H1 (cell line): ENCODE data around the gene PBX1. TPM values are rescaled to one million over a fixed set of nuclear protein-coding genes. Genes with fewer than 3 reads are reported as not detected.

Source experiments
- CTCF ChIA-PET: fragments of 300-600 bp; sonication (Branson Sonifier 250); formaldehyde crosslinking; loops from one replicate; lab custom pipeline; 2021; ENCODE audit not compliant: partially characterized antibody; lab: Charles Lee
- POLR2A ChIA-PET: fragments of 300-600 bp; sonication (Branson Sonifier 250); formaldehyde crosslinking; loops from one replicate; lab custom pipeline; 2021; ENCODE audit warnings: inconsistent platforms; ENCODE audit not compliant: partially characterized antibody; lab: Charles Lee
- DNase-seq, 2 experiments: peaks; one replicate each; pipeline versions ENCODE4 v3.0.0 to v3.0.0-alpha.2; 2010 to 2022; ENCODE audit warnings: low spot score in 2 of 2, low read depth in 1 of 2, mixed read lengths in 1 of 2
- FAIRE-seq: peaks from 2 replicates; lab custom pipeline; 2011; peaks lifted over from hg19 to GRCh38; lab: Jason Lieb, UNC
- H2AFZ ChIP-seq: 2 replicates; pipeline ENCODE4 v1.8.1; 2012; ENCODE audit warnings: low read length, inconsistent platforms
- H2AK5ac ChIP-seq: 2 replicates; pipeline ENCODE4 v1.6.1; 2013; ENCODE audit warnings: low read depth, low read length
- H2BK120ac ChIP-seq: replicated peaks from 2 replicates; pipeline ENCODE3; 2013; ENCODE audit warnings: low read depth, low read length, inconsistent platforms
- H2BK12ac ChIP-seq: 2 replicates; pipeline ENCODE4 v1.6.1; 2013; ENCODE audit warnings: low read depth, low read length
- H2BK15ac ChIP-seq: 2 replicates; pipeline ENCODE4 v1.6.1; 2013; ENCODE audit warnings: low read length
- H2BK20ac ChIP-seq: 2 replicates; pipeline ENCODE4 v1.6.1; 2013; ENCODE audit warnings: low read length
- H2BK5ac ChIP-seq: 2 replicates; pipeline ENCODE4 v1.6.1; 2013; ENCODE audit warnings: low read depth, low read length
- H3K14ac ChIP-seq: 2 replicates; pipeline ENCODE4 v1.6.1; 2013; ENCODE audit warnings: inconsistent platforms; ENCODE audit not compliant: insufficient read length
- H3K18ac ChIP-seq: 2 replicates; pipeline ENCODE4 v1.6.1; 2013; ENCODE audit warnings: low read length; ENCODE audit errors: extremely low read depth
- H3K23ac ChIP-seq: 2 replicates; pipeline ENCODE4 v1.6.1; 2013; ENCODE audit warnings: inconsistent platforms; ENCODE audit not compliant: insufficient read length
- H3K23me2 ChIP-seq: 2 replicates; pipeline ENCODE4 v1.6.1; 2013; ENCODE audit warnings: low read depth, low read length
- H3K27ac ChIP-seq: 2 replicates; pipeline ENCODE4 v1.6.1; 2011; ENCODE audit warnings: low read depth, low read length, inconsistent platforms
- H3K27me3 ChIP-seq, 4 experiments: replicated peaks in 1 of 4; 1 replicate in 1 of 4; 2 replicates in 3 of 4; pipeline versions ENCODE4 v1.6.1 to v1.8.1; 2011 to 2013; ENCODE audit warnings: low read length in 3 of 4, mild to moderate bottlenecking in 3 of 4, inconsistent platforms in 2 of 4, mixed read lengths in 2 of 4, moderate library complexity in 1 of 4; ENCODE audit not compliant: control insufficient read depth in 3 of 4, insufficient read depth in 3 of 4; ENCODE audit errors: extremely low read depth in 1 of 4
- H3K36me3 ChIP-seq, 4 experiments: 2 replicates each; pipeline versions ENCODE4 v1.6.1 to v1.8.1; 2011 to 2013; ENCODE audit warnings: mild to moderate bottlenecking in 4 of 4, low read length in 3 of 4, moderate library complexity in 2 of 4, control low read depth in 1 of 4, inconsistent platforms in 1 of 4; ENCODE audit not compliant: insufficient read depth in 4 of 4, control insufficient read depth in 2 of 4
- H3K4ac ChIP-seq: replicated peaks from 2 replicates; pipeline ENCODE3; 2013; ENCODE audit warnings: low read length, low read depth, mixed read lengths, inconsistent platforms; ENCODE audit not compliant: insufficient read length
- H3K4me1 ChIP-seq, 4 experiments: replicated peaks in 1 of 4; 1 replicate in 1 of 4; 2 replicates in 3 of 4; pipeline versions ENCODE4 v1.6.1 to v1.8.1; 2011 to 2013; ENCODE audit warnings: low read length in 3 of 4, inconsistent platforms in 2 of 4, mixed read lengths in 1 of 4; ENCODE audit not compliant: insufficient read depth in 4 of 4, control insufficient read depth in 3 of 4
- H3K4me2 ChIP-seq, 2 experiments: 2 replicates each; pipeline versions ENCODE4 v1.6.1 to v1.8.1; 2011 to 2013; ENCODE audit warnings: low read depth in 2 of 2, low read length in 2 of 2, control low read depth in 1 of 2, inconsistent platforms in 1 of 2, mild to moderate bottlenecking in 1 of 2; ENCODE audit not compliant: insufficient read depth in 1 of 2
- H3K4me3 ChIP-seq, 4 experiments: fragments of 200-600, 300-600 bp in 1 of 4; sonication (generic), shearing (Covaris generic), sonication (Bioruptor Twin) in 1 of 4; 2 replicates each; pipeline versions ENCODE4 v1.5.1 to v1.8.1; 2011 to 2016; ENCODE audit warnings: low read length in 4 of 4, low read depth in 3 of 4, control low read depth in 2 of 4, inconsistent platforms in 2 of 4, mild to moderate bottlenecking in 2 of 4, mixed read lengths in 1 of 4, moderate library complexity in 1 of 4; ENCODE audit not compliant: insufficient read depth in 2 of 4; ENCODE audit errors: extremely low read depth in 1 of 4
- H3K56ac ChIP-seq: replicated peaks from 2 replicates; pipeline ENCODE3; 2013; ENCODE audit warnings: low read depth, mild to moderate bottlenecking, mixed read lengths, low read length, inconsistent platforms; ENCODE audit not compliant: insufficient read length
- H3K79me1 ChIP-seq: 2 replicates; pipeline ENCODE4 v1.6.1; 2013; ENCODE audit warnings: low read depth, low read length, control low read depth
- H3K79me2 ChIP-seq, 2 experiments: 2 replicates each; pipeline versions ENCODE4 v1.6.1 to v1.8.1; 2012 to 2013; ENCODE audit warnings: low read length in 2 of 2, mild to moderate bottlenecking in 2 of 2, inconsistent platforms in 1 of 2; ENCODE audit not compliant: insufficient read depth in 2 of 2, control insufficient read depth in 1 of 2
- H3K9ac ChIP-seq, 4 experiments: replicated peaks in 1 of 4; 1 replicate in 1 of 4; 2 replicates in 3 of 4; pipeline versions ENCODE4 v1.6.1 to v1.8.1; 2011 to 2013; ENCODE audit warnings: low read depth in 3 of 4, low read length in 3 of 4, control low read depth in 2 of 4, mild to moderate bottlenecking in 2 of 4, moderate library complexity in 2 of 4, inconsistent platforms in 1 of 4; ENCODE audit errors: extremely low read depth in 1 of 4
- H3K9me3 ChIP-seq, 2 experiments: 2 replicates each; pipeline versions ENCODE4 v1.6.1 to v1.8.1; 2012 to 2013; ENCODE audit warnings: mild to moderate bottlenecking in 2 of 2, moderate library complexity in 2 of 2, control low read depth in 1 of 2, inconsistent platforms in 1 of 2, low read depth in 1 of 2, low read length in 1 of 2, mixed read lengths in 1 of 2; ENCODE audit not compliant: insufficient read depth in 2 of 2
- H4K20me1 ChIP-seq, 2 experiments: replicated peaks in 1 of 2; 2 replicates each; pipeline versions ENCODE3 to v1.8.1; 2011 to 2013; ENCODE audit warnings: inconsistent platforms in 2 of 2, low read length in 2 of 2, mild to moderate bottlenecking in 1 of 2; ENCODE audit not compliant: insufficient read depth in 2 of 2, control insufficient read depth in 1 of 2
- H4K5ac ChIP-seq: 2 replicates; pipeline ENCODE4 v1.6.1; 2013; ENCODE audit warnings: low read length, low read depth, mixed read lengths, inconsistent platforms; ENCODE audit not compliant: insufficient read length
- H4K8ac ChIP-seq: 2 replicates; pipeline ENCODE4 v1.8.0; 2013; ENCODE audit warnings: mild to moderate bottlenecking, moderate library complexity, low read length, inconsistent platforms; ENCODE audit not compliant: insufficient read depth; ENCODE audit errors: extremely low read depth
- H4K91ac ChIP-seq: replicated peaks from 2 replicates; pipeline ENCODE3; 2013; ENCODE audit warnings: low read length, mixed read lengths, inconsistent platforms; ENCODE audit not compliant: insufficient read length
- CBX8 ChIP-seq: fragments of 300-800, 300-1000 bp; sonication (generic); IDR thresholded peaks from 2 replicates; pipeline ENCODE4 v1.7.1; 2016; ENCODE audit warnings: low read depth, low read length, borderline replicate concordance
- GTF2F1 ChIP-seq: IDR thresholded peaks from 2 replicates; pipeline ENCODE4 v1.6.1; 2012; ENCODE audit warnings: low read depth, low read length, improper control_type of control experiment, borderline replicate concordance
- KDM1A ChIP-seq: fragments of 200-600, 300-600 bp; sonication (generic); IDR thresholded peaks from 2 replicates; pipeline ENCODE4 v1.7.1; 2016; ENCODE audit warnings: mild to moderate bottlenecking, low read length, borderline replicate concordance
- NRF1 ChIP-seq: IDR thresholded peaks from 2 replicates; pipeline ENCODE4 v1.6.1; 2011; ENCODE audit warnings: mild to moderate bottlenecking, low read depth, low read length, improper control_type of control experiment
- RAD21 ChIP-seq, 2 experiments: IDR thresholded peaks in 1 of 2; conservative IDR thresholded peaks in 1 of 2; 2 replicates each; pipeline ENCODE4 v1.6.1; 2011; ENCODE audit warnings: low read depth in 2 of 2, low read length in 2 of 2, improper control_type of control experiment in 1 of 2, inconsistent platforms in 1 of 2, mild to moderate bottlenecking in 1 of 2, moderate library complexity in 1 of 2
- USF2 ChIP-seq: IDR thresholded peaks from 2 replicates; pipeline ENCODE4 v1.6.1; 2011; ENCODE audit warnings: low read length, improper control_type of control experiment
- WGBS, 2 experiments: shearing (Covaris generic) in 1 of 2; methylation state at CpG; one replicate each; pipeline versions ENCODE4 v1.1.6 to v1.1.7; 2013 to 2015; ENCODE audit warnings: low lambda C conversion rate in 2 of 2, mixed read lengths in 2 of 2, inconsistent platforms in 1 of 2, low coverage in 1 of 2, missing lambda C conversion rate in 1 of 2; ENCODE audit not compliant: insufficient replicate concordance in 2 of 2, insufficient coverage in 1 of 2, insufficient read length in 1 of 2; ENCODE audit errors: extremely low coverage in 1 of 2, missing lambda C conversion rate in 1 of 2; 5-methylcytosine and 5-hydroxymethylcytosine counted together
- polyA plus RNA-seq, 7 experiments: library from polyadenylated mRNA; depleted of rRNA in 3 of 7; stranded (reverse) in 5 of 7; unstranded in 2 of 7; fragments of >200 nt in 5 of 7; fragments of 200-250 nt in 2 of 7; gene quantifications; 1 replicate in 5 of 7; 2 replicates in 1 of 7; 4 replicates in 1 of 7; pipeline versions ENCODE4 v1.2.1 to v1.2.3, GENCODE V29; 2011 to 2013; ENCODE audit warnings: missing spikeins in 2 of 7, mixed read lengths in 2 of 7
- total RNA-seq: library from RNA; stranded (reverse); fragmentation: NEBNext Ultra II Directional; extraction: Animal tissue kit (Norgen Biotek cat#: 25700); gene quantifications from 2 replicates; pipeline ENCODE4 v1.2.1, GENCODE V29; 2021
- TF ChIP-seq, protein P1 (sequence below): IDR thresholded peaks from 2 replicates; pipeline ENCODE4 v1.6.1; 2012; ENCODE audit warnings: low read length, inconsistent platforms
- TF ChIP-seq, protein P2 (sequence below): IDR thresholded peaks from 2 replicates; pipeline ENCODE4 v1.6.1; 2012; ENCODE audit warnings: inconsistent platforms

Gene PBX1
- total and polyA plus RNA-seq, 2 of the 8 experiments (the other 6 are each of a cell fraction or from before 2014, with no cell fraction given): 87.4 to 124 TPM

DNA sequence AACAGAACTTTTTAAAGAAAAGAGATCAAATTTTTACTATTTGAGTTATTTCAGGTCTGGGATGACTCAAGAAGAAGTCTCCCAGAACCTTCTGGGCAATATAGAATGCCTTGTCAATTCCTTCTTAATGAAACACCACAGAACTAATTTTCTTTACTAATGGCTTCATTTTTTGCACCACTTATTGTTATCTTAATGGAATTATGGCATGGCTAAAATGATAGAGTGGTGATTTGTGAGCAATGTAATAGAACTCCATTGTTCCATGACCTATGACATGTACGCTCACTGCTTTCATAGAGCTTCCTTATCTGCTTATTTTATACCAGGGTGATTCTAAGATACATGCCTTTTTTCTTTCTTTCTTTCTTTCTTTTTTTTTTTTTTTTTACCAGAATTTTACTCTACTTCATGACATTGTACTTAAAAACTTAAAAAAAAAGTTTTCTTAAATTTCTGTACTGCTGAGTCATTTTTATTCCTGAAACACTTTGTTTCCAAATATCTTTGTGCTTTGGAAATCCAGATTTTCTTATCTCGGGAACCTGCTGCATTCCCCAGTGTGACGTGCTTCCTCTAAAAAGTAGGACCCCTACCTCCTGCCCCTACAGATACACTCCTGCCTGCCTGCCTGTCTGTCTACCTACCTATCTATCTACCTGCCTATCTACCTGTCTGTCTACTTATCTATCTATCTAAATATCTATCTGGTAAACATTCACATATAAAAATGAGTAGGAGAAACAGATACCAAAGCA, 284.9 kb downstream of the PBX1 start:
- DNase-seq (no peak), FAIRE-seq (no peak)
- H3K18ac ChIP-seq: no peak overlapping the region
- H3K4me1 ChIP-seq: peaks cover 0 to 7% (median 3%) of the 10 kb centered on the region in 4 experiments; a peak in 3 of 7 replicates
- POLR2A ChIA-PET: no interaction called here
- H3K79me2 ChIP-seq: no peaks in the 10 kb centered on the region
- no peak overlapping the region for H3K4me2 ChIP-seq
- no peak overlapping the region for H2BK120ac ChIP-seq
- H3K27me3 ChIP-seq: no peaks in the 10 kb centered on the region
- no peak overlapping the region for H3K14ac ChIP-seq
- no peak overlapping the region for H2BK5ac ChIP-seq
- peaks cover 5% of the 10 kb centered on the region; the same call in 1 of the 2 replicates for H3K79me1 ChIP-seq
- no peaks in the 10 kb centered on the region for H3K9me3 ChIP-seq
- H3K56ac ChIP-seq: no peak overlapping the region
- no peak overlapping the region for H3K23ac ChIP-seq
- H3K4ac ChIP-seq: no peak overlapping the region
- no peak overlapping the region for H4K8ac ChIP-seq
- 100% methylated on average over 3 of the region's 3 CpGs; no CpG with 5 or more reads in 1 of the 2 experiments for WGBS, 2 experiments
- CTCF ChIA-PET: no interaction called here
- peaks cover 11 to 33% (median 20%) of the 10 kb centered on the region in 4 experiments for H3K36me3 ChIP-seq
- H2BK15ac ChIP-seq: no peak overlapping the region
- no peak overlapping the region for H4K5ac ChIP-seq
- no peak overlapping the region for H2AK5ac ChIP-seq
- H2AFZ ChIP-seq: no peak overlapping the region
- H4K91ac ChIP-seq: no peak overlapping the region
- no peak overlapping the region for H3K4me3 ChIP-seq
- peaks cover 2 to 9% of the 10 kb centered on the region in 2 experiments for H4K20me1 ChIP-seq
- H3K9ac ChIP-seq: no peak overlapping the region
- H2BK20ac ChIP-seq: no peak overlapping the region
- H3K27ac ChIP-seq: no peak overlapping the region
- no peaks in the 10 kb centered on the region; the same call in 1 of the 2 replicates for H3K23me2 ChIP-seq
- H2BK12ac ChIP-seq: no peak overlapping the region
- no peak for TF ChIP-seq KDM1A
- TF ChIP-seq GTF2F1: no peak
- no peak for TF ChIP-seq RAD21 (IDR thresholded peaks at IDR 0.05 in 1 of 2, conservative IDR thresholded peaks at IDR 0.05 in 1 of 2; ENCODE audit: low read depth in 2 of 2, low read length in 2 of 2)
- TF ChIP-seq, protein P1, sequence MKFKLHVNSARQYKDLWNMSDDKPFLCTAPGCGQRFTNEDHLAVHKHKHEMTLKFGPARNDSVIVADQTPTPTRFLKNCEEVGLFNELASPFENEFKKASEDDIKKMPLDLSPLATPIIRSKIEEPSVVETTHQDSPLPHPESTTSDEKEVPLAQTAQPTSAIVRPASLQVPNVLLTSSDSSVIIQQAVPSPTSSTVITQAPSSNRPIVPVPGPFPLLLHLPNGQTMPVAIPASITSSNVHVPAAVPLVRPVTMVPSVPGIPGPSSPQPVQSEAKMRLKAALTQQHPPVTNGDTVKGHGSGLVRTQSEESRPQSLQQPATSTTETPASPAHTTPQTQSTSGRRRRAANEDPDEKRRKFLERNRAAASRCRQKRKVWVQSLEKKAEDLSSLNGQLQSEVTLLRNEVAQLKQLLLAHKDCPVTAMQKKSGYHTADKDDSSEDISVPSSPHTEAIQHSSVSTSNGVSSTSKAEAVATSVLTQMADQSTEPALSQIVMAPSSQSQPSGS: no peak
- no peak for TF ChIP-seq NRF1
- TF ChIP-seq, protein P2, sequence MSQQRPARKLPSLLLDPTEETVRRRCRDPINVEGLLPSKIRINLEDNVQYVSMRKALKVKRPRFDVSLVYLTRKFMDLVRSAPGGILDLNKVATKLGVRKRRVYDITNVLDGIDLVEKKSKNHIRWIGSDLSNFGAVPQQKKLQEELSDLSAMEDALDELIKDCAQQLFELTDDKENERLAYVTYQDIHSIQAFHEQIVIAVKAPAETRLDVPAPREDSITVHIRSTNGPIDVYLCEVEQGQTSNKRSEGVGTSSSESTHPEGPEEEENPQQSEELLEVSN: no peak
- TF ChIP-seq CBX8: no peak
- TF ChIP-seq USF2: no peak
